Measurements from ENCODE around the gene CHST8.

Gene CHST8

DNA sequence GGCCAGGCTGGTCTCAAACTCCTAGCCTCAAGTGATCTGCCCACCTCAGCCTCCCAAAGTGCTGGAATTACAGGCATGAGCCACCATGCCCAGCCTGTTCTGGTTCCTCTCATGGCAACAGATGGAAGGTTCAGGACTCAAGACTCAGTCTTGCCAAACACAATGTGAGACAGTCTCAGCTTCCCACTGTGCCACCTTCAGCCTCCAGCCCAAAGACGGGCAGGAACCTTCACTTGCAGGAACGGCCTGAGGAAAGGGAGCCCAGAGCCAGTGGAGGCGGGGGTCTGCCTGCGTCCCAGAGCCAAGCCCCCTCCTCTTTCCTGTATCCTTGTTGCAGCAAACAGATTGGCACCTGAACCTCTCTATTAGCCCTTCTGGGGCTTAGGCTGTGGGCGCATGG, 2.9 kb upstream of the CHST8 start:
- no peak for DNase-seq

DNA sequence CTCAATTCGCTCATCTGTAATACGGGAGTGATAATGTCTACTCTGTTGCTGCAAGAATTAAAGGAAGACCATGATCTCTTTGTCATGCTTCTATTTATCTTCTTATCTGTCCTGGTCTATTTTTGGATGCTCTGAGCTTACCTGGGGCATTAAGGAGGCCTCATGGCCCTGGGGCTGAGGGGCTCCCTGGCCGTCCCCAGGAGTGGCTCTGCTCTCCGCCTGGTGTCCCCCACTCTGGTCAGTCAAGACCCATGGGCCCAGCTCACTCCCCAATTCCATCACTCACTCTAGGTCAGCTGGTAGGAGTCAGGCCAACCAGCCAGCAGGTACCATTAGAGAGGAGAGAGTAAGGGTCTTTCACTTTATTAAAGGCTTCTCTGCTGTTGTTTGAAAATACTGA, 1.1 kb upstream of the CHST8 start:
- DNase-seq, result no peak

DNA sequence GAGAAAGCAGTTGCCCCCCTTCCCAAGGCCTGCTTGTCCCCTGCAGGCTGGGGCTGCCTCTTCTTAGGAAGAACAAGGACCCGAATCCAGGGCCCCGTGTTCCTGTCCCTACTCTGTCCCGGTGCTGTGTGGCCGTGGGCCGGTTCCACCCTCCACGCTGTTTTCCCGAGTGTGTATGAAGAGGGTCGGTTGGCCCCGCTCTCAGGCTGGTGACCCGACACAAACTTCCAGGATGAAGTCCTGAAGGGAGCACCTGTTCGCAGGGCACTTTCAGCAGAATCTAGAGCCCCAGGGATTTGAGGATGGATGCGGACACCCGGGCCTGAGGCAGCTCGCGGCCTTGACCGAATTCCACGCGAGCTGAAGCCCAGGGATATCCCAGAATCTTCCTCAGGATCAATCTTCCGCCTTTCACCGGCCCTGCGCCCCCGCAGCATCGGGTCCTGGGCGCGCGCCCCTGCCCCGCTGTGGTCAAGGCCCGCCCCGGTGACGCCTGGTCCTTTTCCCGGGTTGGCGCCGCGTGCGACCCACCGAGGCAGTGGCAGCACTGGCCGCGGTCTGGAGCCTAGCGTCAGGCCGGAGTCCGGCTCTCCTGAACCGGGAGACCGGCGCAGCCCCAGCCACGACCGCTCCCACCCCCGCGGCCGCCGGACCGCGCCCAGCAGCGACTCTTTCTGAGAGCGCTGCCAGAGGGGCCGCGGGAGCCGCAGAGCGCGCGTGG, 528 bp upstream of the CHST8 start:
- no peak for DNase-seq

DNA sequence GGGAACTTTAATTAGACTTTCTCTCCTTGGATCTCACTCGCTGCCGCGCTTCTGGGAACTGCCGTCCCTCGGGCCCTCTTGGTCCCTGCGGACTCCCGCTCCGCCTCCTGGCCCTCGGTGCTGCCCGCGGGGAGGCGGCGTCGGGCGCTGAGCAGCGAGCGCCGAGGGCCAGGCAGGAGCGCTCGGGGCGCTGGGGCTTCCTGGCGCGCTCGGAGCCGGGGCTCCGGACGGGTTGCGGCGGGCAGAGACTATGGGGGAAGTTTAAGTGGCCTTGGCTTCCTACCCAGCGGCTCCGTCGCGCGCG, 704 bp downstream of the CHST8 start:
- DNase-seq, result no peak

DNA sequence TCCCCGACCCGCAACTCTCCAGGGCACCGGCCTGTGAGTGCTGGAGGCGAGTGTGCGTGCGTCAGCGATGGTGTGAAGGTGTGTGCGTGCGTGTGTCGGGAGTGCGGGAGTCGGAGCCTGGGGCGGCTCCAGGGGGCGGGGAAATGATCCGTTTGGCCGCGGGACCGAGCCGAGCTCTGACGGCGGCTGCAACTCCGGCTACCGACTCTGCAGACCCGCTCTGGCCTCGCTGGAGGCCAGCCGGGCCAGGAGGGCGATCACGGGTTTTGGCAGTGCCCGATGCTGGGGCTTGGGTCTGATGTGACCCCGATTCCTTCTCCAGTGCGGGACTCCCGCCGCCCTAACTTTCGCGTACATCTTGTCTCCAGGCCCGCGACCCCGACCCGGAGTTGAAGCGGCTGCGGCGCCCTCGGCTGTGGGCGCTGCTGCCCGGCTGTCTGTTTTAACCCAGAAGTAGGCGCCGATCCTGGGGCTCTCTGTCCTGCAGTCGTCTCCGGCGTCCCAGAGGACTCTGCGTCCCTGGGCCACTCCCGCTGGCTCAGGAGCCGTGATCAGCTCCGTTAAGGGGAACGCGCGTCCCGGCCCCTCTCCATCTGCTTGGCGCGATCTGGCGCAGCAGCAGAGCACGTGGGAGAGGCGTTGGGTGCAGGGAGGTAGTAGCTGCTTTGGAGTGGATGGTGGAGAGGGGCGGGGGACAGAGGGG, 1.2 kb downstream of the CHST8 start:
- DNase-seq, result no peak

DNA sequence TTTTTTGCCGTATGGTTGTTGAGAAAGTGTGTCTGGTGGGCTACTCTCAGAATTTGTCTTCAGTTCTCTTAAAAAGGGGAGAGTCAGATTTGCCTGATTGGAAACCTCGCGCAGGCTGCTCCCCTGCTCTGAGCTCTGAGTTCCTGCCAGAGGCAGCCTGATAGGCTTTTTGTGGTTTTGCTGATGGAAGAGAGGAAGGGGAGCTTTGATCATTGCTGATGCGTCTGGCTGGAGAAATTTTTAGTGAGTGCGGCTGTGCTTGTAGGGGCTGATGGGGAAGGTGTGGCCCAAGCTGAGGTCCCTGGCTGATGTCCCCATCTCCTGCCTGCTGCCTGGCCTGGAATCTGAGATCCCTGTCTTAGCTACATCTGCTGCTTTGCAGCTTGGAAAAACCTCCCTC, 2.8 kb downstream of the CHST8 start:
- no peak for DNase-seq

DNA sequence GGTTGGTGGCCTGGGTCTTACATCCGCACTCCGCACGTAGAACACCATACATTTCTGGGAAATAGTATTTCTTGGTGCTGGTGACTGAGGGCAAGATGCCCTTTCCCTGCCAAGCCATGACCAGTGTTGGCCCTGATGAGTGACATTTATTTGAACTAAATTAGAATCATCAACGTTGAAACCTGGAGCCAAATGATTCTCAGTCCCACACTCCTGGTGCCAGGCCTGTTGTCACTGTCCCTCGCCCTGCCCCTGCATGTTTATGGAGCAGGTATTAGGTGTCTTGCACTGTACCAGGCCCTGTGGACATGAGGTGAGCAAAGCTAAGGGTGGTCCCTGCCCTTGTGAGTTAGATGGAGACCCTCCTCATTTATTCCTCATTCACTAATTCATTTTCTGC, 5.8 kb downstream of the CHST8 start:
- DNase-seq, result no peak

DNA sequence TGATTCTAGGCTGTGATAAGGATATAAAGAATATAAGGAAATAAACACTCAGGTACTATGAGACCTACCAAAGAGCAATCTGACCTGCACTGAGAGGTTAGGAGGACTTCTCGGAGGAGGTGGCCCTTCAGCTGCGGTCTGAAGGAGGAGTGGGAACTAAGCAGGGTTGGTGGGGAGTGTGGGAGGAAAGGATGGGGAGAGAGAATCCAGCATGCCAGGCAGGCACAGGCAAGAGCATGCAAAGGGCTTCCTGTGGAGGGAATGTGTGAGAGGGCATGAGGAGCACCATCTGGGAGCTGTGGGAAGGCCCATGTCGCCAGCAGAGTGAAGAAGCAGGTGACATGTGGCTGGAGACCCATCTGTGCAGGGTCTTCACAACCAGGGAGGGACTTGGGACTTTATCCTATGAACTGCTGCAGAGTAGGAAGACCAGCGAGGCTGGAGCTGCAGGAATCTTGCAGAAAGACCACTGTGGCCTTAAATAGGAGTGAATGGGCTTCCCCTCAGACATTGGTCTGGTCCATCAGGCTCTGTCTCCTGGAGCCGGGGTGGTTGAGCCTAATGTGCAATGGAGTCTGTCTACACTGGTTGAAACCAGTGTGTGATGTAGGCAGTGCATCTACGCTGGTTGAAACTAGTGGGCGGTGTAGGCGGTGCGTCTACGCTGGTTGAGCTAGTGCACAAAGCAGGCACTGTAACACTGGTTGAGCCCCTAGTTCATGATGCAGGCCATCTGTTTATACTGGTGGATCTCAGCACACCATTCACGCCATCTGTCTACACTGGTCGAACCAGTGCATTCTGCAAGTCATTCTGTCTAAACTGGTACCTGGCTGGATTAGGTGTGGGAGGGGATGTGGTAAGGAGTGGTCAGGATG, 6.4 kb downstream of the CHST8 start:
- no peak for DNase-seq

DNA sequence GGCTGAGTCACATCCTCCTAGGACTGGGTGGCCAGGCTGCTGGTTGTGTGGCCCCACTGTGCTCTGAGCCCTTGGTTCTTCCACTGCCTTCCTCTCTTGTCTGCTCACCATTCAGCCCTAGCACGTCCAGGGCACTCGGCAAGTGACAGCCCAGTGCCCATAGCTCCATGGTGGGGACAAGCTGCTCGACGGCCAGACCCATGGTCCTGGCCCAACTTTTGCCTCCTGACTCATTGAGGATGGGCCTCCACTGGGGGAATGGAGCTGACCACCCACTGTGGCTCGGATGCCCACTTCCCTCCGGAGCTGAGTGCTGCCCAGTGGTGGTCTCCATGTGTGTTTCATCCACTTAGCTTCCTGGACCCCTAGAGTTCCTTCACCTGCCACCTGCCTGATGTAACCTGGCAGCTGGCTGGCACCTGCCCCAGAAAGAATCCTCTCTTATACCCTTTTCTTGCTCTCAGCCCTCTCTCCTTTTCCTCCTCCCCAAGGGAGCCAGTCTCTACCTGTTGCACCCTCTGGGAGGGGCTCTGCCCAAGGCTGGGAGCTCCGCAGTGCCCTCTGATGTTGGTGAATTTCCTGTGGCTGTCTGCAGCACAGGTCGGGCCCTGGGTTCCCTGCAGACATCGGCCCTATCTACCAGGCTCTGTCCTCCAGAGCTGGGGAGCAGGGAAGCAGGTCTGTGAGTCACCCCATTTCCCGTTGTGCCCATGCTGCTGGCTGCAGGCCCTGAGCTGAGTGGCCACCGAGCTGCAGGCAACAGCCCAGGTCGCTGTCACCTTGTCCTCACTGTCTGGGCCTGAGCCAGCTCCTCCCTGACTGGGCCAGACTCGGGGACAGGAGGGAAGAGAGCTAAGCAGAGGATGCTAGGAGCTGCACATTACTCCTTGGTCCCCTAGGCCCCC, 7.4 kb downstream of the CHST8 start:
- no peak for DNase-seq

DNA sequence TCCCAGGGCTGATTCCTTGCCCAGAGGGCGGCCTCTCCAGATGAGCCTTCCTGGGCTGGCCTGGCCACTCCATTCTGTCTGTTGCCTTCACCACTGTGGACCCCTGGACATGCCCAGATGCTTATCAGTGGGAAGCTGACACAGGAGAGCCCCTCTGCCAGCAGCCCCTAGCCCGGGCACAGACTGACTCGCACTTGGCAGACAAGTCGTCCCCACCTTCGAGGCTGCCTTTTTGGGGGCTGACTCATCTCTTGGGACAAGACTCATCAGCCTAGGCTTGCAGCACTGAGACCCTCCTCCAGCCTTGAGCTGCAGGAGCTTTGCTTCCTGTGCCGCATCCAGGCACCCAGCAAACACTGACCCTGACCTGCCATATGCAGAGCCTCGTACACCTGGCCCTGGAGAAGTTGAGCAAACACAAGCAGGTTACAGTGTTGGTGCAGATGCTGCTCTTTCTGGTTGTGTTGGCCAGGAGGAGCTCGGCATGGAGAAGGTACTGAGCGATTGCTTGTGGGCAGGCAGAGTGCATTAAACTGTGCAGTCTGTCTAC, 8.1 kb downstream of the CHST8 start:
- no peak for DNase-seq

DNA sequence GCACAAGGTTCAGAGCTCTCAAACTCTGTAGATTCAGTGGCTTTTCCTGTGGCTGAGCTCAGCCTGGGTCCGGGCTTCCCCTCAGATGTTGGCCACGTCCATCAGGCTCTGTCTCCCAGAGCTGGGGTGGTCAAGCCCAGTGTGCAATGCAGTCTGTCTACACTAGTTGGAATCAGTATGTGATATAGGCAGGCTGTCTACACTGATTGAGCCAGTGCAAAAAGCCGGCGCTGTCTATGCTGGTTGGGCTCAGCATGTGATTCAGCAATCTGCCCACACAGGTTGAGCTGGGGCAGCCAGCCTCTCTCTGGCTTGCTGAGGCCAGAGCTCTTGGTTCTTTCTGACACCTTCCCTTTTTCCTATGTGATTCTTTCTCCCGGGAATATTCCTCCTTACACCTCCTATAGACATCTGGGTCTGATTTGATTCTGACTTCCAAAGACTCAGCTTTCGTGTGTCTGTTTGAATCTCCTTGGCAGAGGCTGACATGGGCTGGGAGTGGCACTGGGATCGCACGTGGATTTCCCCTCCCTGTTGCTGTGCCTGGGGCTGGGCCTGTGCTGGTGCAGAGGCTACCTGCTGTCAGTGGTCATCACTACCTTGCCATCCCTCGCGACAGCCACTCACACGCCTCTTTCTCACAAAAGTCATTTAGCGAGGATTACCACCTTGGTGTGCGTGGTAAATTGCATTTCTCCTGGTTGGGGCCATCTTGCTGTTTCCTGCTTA, 9.3 kb downstream of the CHST8 start:
- no peak for DNase-seq

DNA sequence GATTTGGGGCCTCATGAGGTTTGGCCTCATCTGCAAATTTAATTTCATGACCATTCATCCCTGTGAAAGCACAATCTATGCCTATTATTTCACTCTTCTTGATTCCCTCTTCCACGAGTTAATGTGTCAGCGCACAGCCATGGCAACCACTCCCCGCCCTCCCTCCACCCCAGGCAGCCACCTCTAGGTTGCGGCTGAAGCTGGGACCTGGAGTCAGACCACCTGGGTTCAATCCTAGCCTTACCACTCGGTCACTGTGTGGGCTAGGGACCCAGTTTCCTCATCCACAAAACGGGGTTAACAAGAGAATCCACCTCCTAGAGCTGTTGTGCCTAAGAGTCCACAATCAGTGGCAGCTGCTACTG, 9.8 kb downstream of the CHST8 start:
- DNase-seq, result no peak

DNA sequence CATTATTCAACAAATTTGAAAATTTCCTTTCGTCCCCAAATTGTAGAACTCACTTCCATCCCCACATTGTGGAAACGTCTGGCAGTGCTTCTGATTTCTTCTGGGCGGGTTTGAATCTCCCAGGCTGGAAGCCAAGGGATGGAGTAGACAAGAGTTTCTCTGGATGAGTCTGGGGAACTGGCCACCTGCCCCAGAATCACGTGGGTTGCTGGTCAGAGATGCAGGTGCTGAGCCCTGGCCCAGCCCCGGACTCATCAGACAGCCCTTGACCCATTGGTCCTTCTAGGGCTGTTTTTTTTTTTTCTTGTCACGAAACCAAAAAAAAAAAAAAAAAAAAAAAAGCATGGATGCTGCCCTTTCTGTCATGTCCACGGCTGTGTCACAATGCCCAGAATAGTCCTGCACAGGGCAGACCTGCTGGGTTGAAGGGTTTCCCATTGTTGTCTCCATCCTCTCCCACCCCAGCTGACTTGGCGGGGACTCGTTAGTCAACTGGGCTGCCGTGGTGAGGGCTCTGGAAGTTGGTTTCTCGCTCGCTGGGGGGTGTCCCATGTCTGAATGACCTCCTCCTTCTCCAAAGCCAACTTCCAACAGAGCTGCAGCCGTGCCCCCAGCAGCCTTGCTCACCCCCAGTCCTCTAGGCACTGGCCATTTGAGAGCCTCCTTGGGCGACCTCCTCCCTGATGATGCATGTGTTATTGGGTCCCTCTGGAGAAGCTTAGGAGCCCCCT, 12.8 kb downstream of the CHST8 start:
- no peak for DNase-seq

DNA sequence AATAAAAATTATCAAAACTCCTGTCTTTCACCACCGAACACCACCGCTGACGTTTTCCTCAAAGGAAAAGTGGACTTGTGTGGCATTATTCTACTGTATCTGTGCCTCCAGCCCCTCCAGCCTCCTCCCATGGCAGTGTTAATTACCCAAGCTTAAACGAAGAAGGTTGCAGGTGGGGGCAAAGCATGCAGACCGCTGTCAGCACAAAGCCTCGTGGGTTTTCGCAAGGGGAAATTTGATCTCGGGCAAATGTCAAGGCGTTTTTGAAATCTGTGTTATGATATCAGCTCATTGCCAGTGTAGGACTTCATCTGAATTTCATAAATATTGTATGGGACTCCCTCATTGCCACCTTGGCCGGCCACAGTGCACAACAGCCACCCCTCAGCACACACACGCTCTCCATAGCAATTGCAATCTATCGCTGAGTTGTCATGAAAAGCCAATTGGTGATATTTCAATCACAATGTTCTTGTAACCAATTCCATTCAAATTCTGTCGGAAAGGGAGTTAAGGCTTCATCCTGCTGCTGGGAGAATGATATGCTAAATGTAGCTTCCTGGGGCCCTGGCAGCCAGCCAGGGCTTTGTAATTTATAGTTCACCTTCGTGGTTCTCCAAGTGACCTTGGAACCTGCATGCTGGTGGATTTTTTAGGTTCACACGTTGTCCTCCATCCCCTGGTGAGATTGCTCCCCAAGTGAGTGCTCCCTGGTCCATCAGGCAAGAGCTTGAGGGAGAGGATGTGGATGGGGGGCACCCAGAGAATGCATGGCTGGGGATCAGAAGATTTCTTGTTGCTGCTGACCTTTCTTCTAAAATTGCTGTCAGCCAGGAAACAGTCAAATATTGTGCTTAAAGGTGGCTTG, 16.6 kb downstream of the CHST8 start:
- no peak for DNase-seq

DNA sequence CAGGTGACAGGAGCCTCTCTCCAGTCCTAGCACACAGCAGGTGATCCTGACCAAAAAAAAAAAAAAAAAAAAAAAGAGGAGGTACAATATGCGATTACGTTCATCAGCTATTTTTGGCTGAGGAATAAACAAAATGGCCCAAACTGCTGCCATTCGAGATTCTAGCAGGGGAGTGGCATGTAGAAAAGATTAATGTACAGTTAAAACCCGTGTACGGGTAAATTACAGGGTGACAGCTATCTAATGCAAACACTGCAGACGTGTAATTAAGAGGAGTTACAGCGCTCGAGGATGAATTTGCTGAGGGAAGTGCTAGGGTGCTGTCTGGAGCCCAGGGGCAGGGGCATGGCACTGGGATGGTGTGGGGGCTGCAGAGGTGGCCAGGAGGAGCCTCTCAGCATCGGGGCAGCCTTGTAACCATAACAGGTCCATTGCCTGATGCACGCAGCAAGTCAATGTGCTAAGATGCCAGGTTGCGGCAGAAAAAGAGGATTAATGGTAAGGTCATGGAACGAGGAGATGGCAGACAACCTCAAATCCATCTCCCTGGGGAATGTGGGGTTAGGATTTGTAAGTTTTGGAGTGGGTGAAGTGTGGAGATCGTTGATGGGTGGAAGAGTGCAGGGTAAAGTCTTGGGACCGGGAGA, 17.4 kb downstream of the CHST8 start:
- DNase-seq, result no peak

DNA sequence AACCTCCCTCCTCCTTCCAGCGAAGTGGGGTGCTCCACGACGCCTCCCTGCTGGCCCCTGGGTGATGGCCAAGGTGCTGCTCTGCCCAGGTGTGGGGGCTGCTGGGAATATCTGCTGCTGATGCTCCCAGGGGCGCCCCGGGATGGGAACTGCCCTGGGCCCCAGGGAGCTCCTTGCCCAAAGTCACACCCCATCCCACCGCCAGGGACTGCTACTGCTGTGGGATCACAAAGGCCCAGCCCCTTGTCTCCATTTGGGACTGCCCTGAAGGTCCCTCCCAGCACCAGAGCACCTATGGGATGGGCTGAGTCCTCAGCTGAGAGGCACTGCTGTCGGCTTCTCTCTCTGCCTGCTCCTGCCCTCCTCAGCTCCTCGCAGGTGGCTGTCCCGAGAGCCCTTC, 19.0 kb downstream of the CHST8 start:
- DNase-seq, result no peak

DNA sequence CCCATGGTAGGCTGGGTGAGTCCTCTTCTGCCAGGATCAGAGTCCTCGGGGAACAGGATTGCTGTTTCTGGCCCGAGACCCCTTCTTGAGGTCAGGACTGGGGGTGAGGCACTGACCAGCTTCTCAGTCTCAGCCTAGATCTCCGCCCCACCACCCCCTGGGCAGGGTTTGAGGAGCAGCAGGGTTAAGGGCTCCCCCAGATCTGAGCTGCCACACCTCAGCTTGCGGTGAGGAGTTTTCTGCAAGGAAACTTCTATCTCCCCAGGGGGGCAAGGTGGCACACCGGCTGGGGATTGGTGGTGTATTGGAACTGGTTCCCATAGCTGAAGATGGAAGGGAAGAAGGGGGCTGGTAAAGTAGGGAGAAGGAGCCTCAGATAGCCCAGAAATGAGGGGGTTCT, 19.5 kb downstream of the CHST8 start:
- no peak for DNase-seq

DNA sequence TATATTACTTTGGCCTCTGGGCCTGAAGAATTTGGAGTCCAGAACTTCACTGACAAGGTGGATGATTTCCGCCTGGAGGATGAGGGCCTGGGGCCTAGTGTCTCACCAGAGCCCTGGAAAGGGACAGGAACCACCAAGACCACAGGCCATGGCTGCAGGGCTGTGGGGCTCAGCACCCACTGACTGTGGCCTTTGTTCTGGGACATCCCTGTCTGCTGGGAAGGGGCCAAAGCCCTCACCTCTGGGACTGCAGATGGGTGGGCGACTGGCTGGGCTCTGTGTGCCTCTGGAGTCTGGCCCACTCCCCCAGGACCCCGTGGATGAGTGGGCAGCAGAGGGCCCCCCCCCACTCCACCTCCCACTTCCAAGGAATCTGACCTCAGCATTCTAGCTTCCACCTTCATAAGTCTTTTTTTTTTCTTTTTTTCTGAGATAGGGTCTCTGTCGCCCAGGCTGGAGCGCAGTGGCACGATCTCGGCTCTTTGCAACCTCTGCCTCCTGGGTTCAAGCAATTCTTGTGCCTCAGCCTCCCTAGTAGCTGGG, 20.3 kb downstream of the CHST8 start:
- DNase-seq, result no peak

DNA sequence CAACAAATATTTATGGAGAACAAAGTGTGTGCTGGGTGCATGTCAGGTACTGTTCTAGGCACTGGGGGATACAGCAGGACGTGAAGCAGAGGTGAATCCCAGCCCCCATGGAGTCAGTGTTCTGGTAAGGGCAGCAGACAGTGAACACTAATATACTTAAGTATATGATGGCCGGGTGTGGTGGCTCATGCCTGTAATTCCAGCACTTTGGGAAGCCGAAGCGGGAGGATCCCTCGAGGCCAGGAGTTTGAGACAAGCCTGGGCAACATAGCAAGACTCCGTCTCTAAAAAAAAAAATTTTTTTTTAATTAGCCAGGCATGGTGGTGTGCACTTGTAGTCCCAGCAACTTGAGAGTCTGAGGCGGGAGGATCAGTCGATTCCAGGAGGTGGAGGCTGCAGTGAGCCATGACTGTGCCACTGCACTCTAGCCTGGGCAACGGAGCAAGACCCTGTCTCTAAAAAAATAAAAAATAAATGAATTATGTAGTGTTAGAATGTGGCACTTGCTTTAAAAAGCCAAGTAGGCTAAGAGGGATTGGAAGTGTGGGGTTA, 22.6 kb downstream of the CHST8 start:
- no peak for DNase-seq

Data from GF-D8 (cell line).